ENCODE results near the gene FANCB.

DNA sequence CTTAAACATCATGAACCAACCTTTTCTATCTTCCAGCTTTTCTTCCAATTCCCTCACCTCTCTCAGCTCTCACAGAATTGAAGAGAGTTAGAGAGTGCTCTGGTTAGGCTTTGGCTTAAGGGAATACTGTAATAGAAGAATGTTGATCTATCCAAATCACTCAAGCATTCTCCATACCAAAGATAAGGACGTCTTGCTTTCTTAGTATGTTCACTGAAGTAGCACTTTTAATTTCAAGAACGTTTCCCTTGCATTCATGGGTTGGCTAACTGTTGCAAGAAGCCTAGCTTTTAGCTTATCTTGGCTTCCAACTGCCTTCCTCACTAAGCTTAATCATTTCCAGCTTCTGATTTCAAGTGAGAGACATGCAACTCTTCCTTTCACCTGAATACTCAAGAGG, 43.2 kb downstream of the FANCB start:
- TF ChIP-seq, protein P1, sequence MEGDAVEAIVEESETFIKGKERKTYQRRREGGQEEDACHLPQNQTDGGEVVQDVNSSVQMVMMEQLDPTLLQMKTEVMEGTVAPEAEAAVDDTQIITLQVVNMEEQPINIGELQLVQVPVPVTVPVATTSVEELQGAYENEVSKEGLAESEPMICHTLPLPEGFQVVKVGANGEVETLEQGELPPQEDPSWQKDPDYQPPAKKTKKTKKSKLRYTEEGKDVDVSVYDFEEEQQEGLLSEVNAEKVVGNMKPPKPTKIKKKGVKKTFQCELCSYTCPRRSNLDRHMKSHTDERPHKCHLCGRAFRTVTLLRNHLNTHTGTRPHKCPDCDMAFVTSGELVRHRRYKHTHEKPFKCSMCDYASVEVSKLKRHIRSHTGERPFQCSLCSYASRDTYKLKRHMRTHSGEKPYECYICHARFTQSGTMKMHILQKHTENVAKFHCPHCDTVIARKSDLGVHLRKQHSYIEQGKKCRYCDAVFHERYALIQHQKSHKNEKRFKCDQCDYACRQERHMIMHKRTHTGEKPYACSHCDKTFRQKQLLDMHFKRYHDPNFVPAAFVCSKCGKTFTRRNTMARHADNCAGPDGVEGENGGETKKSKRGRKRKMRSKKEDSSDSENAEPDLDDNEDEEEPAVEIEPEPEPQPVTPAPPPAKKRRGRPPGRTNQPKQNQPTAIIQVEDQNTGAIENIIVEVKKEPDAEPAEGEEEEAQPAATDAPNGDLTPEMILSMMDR (IDR thresholded peaks at IDR 0.05): no peak
- TF ChIP-seq EZH2 (IDR thresholded peaks at IDR 0.05): no peak
- TF ChIP-seq EZH2phosphoT487 (IDR thresholded peaks at IDR 0.05): no peak
